A549 treated with Mapracorat at 1 μM for 4 hours (cell line): ENCODE results near the gene CEBPE. TPM values are rescaled to one million over a fixed set of nuclear protein-coding genes. Genes with fewer than 3 reads are reported as not detected.

Source experiments
- total RNA-seq: library from RNA; stranded (reverse); fragments of 200-300 nt; extraction: Qiagen RNA extraction; gene quantifications from 5 replicates; pipeline ENCODE4 v1.2.3, GENCODE V29; 2022

CEBPE gene
- total RNA-seq: not detected in 5 replicates

GRCh38 chr14:23118506-23119362 is at the start of gene CEBPE:
Gene CEBPE, minus strand, starts transcription at chr14:23119255. Its CDS starts 164 bp downstream, at chr14:23119091.

GRCh38 chr14:23104591-23105347 is 14.3 kb downstream of the CEBPE start, which contains the start of gene CIROP:
Gene CIROP, minus strand, starts transcription at chr14:23104989. Its CDS starts 69 bp downstream, at chr14:23104920.

GRCh38 chr14:23095196-23096108 is 23.6 kb downstream of the CEBPE start, which contains the start of gene C14orf119:
Gene C14orf119, plus strand, starts transcription at chr14:23095505. Its CDS starts 2,154 bp downstream, at chr14:23097659.

GRCh38 chr14:23094666-23095195 is 24.3 kb downstream of the CEBPE start, which contains the start of gene ACIN1:
Gene ACIN1, minus strand, starts transcription at chr14:23095136. Its CDS starts 24 bp downstream, at chr14:23095112.

Other genes starting within 250 kb of the CEBPE start
- gene LRP10, start 247.5 kb downstream of the CEBPE start, total RNA-seq: 60.9 to 82.6 TPM (median 74.7 TPM) in 5 replicates
- 0.35 to 0.52 TPM (median 0.45 TPM) in 5 replicates for gene REM2, start 236.0 kb downstream of the CEBPE start, total RNA-seq
- 57.8 to 62.3 TPM (median 60.4 TPM) in 5 replicates for gene RBM23, start 200.1 kb downstream of the CEBPE start, total RNA-seq
- gene PRMT5, start 189.9 kb downstream of the CEBPE start, total RNA-seq: 90.0 to 119 TPM (median 102 TPM) in 5 replicates
- gene HAUS4, start 162.2 kb downstream of the CEBPE start, total RNA-seq: 34.9 to 40.9 TPM (median 38.2 TPM) in 5 replicates
- gene AJUBA, start 136.7 kb downstream of the CEBPE start, total RNA-seq: 31.8 to 41.3 TPM (median 36.1 TPM) in 5 replicates
- gene C14orf93, start 109.1 kb downstream of the CEBPE start, total RNA-seq: 2.4 to 3.4 TPM (median 3.1 TPM) in 5 replicates
- gene PSMB5, start 84.4 kb downstream of the CEBPE start, total RNA-seq: 300 to 334 TPM (median 316 TPM) in 5 replicates
- not detected in 5 replicates for gene PSMB11, start 77.0 kb downstream of the CEBPE start, total RNA-seq
- gene CDH24, start 61.7 kb downstream of the CEBPE start, total RNA-seq: 2.8 to 5.2 TPM (median 4.7 TPM) in 5 replicates
- gene ACIN1, start 24.1 kb downstream of the CEBPE start, total RNA-seq: 89.4 to 101 TPM (median 95.3 TPM) in 5 replicates
- 85.6 to 107 TPM (median 97.5 TPM) in 5 replicates for gene C14orf119, start 23.8 kb downstream of the CEBPE start, total RNA-seq
- not detected in 5 replicates for gene CIROP, start 14.3 kb downstream of the CEBPE start, total RNA-seq
- gene SLC7A8, start 64.4 kb upstream of the CEBPE start, total RNA-seq: 1.5 to 2.2 TPM (median 1.7 TPM) in 5 replicates
- not detected in 5 replicates for gene RNF212B, start 118.7 kb upstream of the CEBPE start, total RNA-seq
- 6.6 to 10.9 TPM (median 7.9 TPM) in 5 replicates for gene HOMEZ, start 166.9 kb upstream of the CEBPE start, total RNA-seq
- 2.8 to 4.6 TPM (median 4.0 TPM) in 5 replicates for gene PPP1R3E, start 183.6 kb upstream of the CEBPE start, total RNA-seq
- 15.9 to 20.7 TPM (median 19.0 TPM) in 5 replicates for gene BCL2L2, start 187.6 kb upstream of the CEBPE start, total RNA-seq
- 142 to 156 TPM (median 145 TPM) in 5 replicates for gene PABPN1, start 202.2 kb upstream of the CEBPE start, total RNA-seq
- gene SLC22A17, start 233.6 kb upstream of the CEBPE start, total RNA-seq: 5.5 to 9.4 TPM (median 6.6 TPM) in 5 replicates
- not detected in 5 replicates for gene EFS, start 245.9 kb upstream of the CEBPE start, total RNA-seq